Measurements from ENCODE around the gene WDR27. TPM values are rescaled to one million over a fixed set of nuclear protein-coding genes. Genes with fewer than 3 reads are reported as not detected.

WDR27 gene
- polyA plus RNA-seq, 1 donor from 2014 or later, result 35.8 TPM

GRCh38 chr6:169590376-169590939, 111.4 kb downstream of the WDR27 start:
- Histone ChIP-seq H3K79me2 (replicated peaks; ENCODE audit: insufficient read depth, low read length) (no peaks in the 10 kb centered on the region), H3K9me2 (ENCODE audit: insufficient read depth, low read length) (no peaks in the 10 kb centered on the region), H4K20me1 (ENCODE audit: insufficient read depth) (no peaks in the 10 kb centered on the region), H3K36me3 (ENCODE audit: insufficient read depth, low read length) (no peaks in the 10 kb centered on the region), H3K9me3 (ENCODE audit: low read length) (no peaks in the 10 kb centered on the region), H3K9ac (ENCODE audit: low read length) (no peak overlapping the region), H2AFZ (ENCODE audit: low read depth, low read length) (no peak overlapping the region), H3K27ac (ENCODE audit: low read length) (no peak overlapping the region), H3K4me2 (ENCODE audit: low read length) (no peak overlapping the region), H3K27me3 (ENCODE audit: insufficient read depth, low read depth, low read length) (no peaks in the 10 kb centered on the region), H3K4me3 (ENCODE audit: low read length) (no peak overlapping the region), H3F3A (ENCODE audit: insufficient read depth, low read length, poor library complexity, severe bottlenecking) (no peaks in the 10 kb centered on the region)
- TF ChIP-seq SMC3 (conservative IDR thresholded peaks at IDR 0.05; ENCODE audit: poor library complexity), result no peak
- TF ChIP-seq RAD21 (conservative IDR thresholded peaks at IDR 0.05), result no peak
- TF ChIP-seq CTCF (IDR thresholded peaks at IDR 0.05; ENCODE audit: poor library complexity, severe bottlenecking), result no peak
- no peak for TF ChIP-seq EZH2 (IDR thresholded peaks at IDR 0.05; ENCODE audit: borderline replicate concordance, insufficient read depth, low read length, poor library complexity, severe bottlenecking)
- TF ChIP-seq MXI1 (conservative IDR thresholded peaks at IDR 0.05; ENCODE audit: poor library complexity, severe bottlenecking), result no peak
- no peak for TF ChIP-seq REST (IDR thresholded peaks at IDR 0.05; ENCODE audit: borderline replicate concordance)
- no peak for TF ChIP-seq POLR2AphosphoS5 (IDR thresholded peaks at IDR 0.05)
- TF ChIP-seq TAF1 (IDR thresholded peaks at IDR 0.05; ENCODE audit: low read depth), result no peak

GRCh38 chr6:169589699-169590257, 112.1 kb downstream of the WDR27 start:
- Histone ChIP-seq H4K20me1 (ENCODE audit: insufficient read depth) (no peaks in the 10 kb centered on the region), H3K27ac (ENCODE audit: low read length) (no peak overlapping the region), H3K9me3 (ENCODE audit: low read length) (no peaks in the 10 kb centered on the region), H3K36me3 (ENCODE audit: insufficient read depth, low read length) (no peaks in the 10 kb centered on the region), H3K4me2 (ENCODE audit: low read length) (no peak overlapping the region), H2AFZ (ENCODE audit: low read depth, low read length) (no peak overlapping the region), H3F3A (ENCODE audit: insufficient read depth, low read length, poor library complexity, severe bottlenecking) (no peaks in the 10 kb centered on the region), H3K4me3 (ENCODE audit: low read length) (no peak overlapping the region), H3K9ac (ENCODE audit: low read length) (no peak overlapping the region), H3K9me2 (ENCODE audit: insufficient read depth, low read length) (no peaks in the 10 kb centered on the region), H3K27me3 (ENCODE audit: insufficient read depth, low read depth, low read length) (no peaks in the 10 kb centered on the region), H3K79me2 (replicated peaks; ENCODE audit: insufficient read depth, low read length) (no peaks in the 10 kb centered on the region)
- TF ChIP-seq EP300 (conservative IDR thresholded peaks at IDR 0.05; ENCODE audit: poor library complexity, severe bottlenecking), result no peak
- TF ChIP-seq REST (IDR thresholded peaks at IDR 0.05; ENCODE audit: borderline replicate concordance), result no peak
- no peak for TF ChIP-seq TAF1 (IDR thresholded peaks at IDR 0.05; ENCODE audit: low read depth)
- TF ChIP-seq MXI1 (conservative IDR thresholded peaks at IDR 0.05; ENCODE audit: poor library complexity, severe bottlenecking), result no peak
- TF ChIP-seq EZH2 (IDR thresholded peaks at IDR 0.05; ENCODE audit: borderline replicate concordance, insufficient read depth, low read length, poor library complexity, severe bottlenecking), result no peak
- no peak for TF ChIP-seq CTCF (IDR thresholded peaks at IDR 0.05; ENCODE audit: poor library complexity, severe bottlenecking)
- no peak for TF ChIP-seq POLR2AphosphoS5 (IDR thresholded peaks at IDR 0.05)
- TF ChIP-seq RAD21 (conservative IDR thresholded peaks at IDR 0.05), result no peak
- TF ChIP-seq SMC3 (conservative IDR thresholded peaks at IDR 0.05; ENCODE audit: poor library complexity), result no peak

All from neural cell (in vitro differentiated cells).